HG03442 (cell line): Measurements from ENCODE around the gene MAL.
"Not testable (repeated sequence)": the region's sequence is repeated elsewhere in the genome, so short reads cannot be mapped to it uniquely, and the experiment has no call there.

Experiments
- ATAC-seq: cut with Tn5 transposase; IDR thresholded peaks from one replicate; pipeline ENCODE4 v1.9.1; 2021; ENCODE audit warnings: mild to moderate bottlenecking, moderate library complexity; ENCODE audit not compliant: unreplicated experiment

Gene MAL

DNA sequence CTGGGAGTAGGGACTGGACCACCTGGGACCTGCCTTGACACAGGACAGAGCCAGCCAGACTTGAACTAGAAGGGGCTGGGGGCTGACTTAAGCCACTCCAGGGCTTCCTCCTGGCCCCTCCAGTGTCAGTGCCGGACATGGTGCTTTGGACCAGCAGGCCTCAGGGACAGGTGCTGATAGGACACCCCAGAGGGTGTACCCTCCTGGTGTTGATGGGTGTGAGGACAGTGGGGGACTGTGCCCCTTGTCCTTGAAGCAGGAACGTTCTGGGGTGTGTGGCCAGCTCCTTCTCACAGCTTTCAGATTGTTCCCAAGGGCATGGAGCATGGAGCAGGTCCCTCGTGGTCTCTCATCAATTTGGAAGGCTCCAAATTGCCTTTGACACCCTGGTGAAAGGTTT is 6.8 kb downstream of the MAL start:
- no peak for ATAC-seq

DNA sequence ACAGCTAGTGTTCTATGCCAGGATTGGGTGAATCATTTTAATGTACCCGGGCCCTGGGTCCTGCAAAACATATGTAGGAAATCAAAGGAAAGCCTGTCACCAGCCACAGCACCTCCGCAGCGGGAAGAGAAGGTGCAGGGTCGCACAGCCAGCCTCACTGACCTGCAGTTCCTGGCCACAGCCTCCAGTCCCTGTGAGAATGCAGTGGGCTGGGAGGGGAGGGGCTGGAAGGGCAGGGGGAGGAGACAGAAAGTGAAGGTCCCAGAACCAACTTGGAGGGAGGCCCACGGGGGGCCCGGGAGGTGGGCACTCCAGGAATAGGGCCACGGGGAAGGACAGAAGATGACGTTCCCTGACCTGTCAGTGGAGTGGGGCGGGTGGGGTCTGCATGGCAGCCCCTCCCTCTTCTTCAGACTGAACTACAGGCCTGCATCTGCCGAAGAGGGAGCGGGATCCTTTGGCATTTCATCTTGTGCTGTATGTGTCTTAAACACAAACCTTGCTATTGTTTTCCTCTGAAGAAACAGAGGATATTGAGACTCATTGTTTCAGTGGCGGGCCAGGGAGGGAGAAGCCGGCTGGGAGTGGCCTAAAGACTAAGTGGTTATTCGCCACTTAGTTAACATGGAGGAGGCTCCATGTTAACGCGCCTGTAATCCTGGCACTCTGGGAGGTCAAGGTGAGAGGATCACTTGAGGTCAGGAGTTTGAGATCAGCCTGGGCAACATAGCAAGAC is 7.5 kb downstream of the MAL start:
- ATAC-seq: no peak

DNA sequence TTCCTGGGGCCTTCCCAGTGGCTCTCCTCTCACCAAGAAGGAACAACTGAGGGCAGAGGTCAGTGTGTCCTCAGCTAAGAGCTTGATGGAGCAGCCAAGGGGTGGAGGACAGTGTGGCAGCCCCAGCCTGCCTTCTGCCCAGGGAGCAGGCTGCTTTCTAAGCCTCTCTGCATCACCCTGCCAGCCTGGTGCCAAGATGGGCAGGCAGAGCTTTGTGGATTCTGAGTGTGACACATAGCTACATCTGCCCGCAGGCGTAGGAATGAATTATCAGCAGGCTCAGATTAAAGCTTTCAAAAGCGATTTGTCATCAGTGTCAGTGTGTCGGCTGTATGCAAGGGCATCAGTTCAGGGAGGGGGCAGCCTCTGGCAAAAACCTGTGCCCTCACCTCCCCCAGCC is 8.7 kb downstream of the MAL start:
- ATAC-seq: no peak

DNA sequence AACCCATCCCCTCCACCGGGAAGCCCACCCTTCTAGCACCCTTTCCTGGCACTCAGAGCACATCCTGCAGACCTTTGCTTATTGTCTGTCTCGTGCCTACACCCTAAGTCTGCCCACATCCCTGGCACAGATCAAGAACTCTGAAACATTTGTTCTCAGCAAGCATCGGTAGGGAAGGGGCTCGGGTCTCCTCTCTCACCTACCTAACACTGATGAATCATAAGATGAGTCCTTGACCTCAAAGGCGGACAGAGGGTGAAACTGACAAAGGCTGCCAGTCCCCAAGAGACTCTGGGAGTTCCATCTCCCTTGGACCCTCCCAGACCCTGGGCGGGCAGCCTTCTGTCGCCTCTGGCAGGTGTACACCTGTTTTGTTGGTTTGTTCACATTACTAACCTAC is 9.3 kb downstream of the MAL start:
- no peak for ATAC-seq

- no peak for ATAC-seq
Observed at GRCh38 chr2:95036596-95037383, 11.3 kb downstream of the MAL start.

- ATAC-seq: no peak
Observed at GRCh38 chr2:95037384-95037839, 11.9 kb downstream of the MAL start.

- ATAC-seq: not testable (repeated sequence)
Observed at GRCh38 chr2:95037841-95038585, 12.5 kb downstream of the MAL start.

- ATAC-seq: no peak
Observed at GRCh38 chr2:95038635-95039298, 13.3 kb downstream of the MAL start.

DNA sequence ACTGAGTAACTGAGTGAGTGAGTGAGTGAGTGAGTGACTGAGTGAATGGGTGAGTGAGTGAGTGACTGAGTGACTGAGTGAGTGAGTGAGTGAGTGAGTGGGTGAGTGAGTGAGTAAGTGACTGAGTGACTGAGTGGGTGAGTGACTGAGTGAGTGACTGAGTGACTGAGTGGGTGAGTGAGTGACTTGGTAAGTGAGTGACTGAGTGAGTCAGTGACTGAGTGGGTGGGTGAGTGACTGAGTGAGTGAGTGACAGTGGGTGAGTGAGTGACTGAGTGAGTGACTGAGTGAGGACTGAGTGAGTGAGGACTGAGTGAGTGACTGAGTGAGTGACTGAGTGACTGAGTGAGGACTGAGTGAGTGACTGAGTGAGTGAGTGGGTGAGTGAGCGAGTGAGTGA is 13.9 kb downstream of the MAL start:
- no peak for ATAC-seq

- ATAC-seq: no peak
Observed at GRCh38 chr2:95039978-95040377, 14.5 kb downstream of the MAL start.

DNA sequence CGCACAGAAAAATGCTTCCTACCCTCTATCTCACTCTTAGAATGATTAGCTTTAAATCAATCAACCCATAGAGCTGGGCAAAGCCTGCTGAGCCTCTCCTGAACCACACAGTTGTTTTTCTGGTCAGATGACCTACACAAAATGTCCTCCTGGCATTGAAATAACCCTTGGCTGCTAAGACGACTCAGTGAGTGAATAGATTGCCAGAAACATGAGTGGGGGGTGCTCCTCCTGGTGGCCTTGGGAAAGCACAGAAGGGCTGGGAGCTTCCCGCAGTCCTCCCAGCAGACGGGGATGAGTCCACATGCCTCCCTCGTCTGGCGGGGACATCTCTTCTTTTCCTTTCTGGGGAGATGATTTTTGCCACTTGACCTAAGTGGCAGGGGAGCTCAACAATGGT is 14.9 kb downstream of the MAL start:
- ATAC-seq: no peak

DNA sequence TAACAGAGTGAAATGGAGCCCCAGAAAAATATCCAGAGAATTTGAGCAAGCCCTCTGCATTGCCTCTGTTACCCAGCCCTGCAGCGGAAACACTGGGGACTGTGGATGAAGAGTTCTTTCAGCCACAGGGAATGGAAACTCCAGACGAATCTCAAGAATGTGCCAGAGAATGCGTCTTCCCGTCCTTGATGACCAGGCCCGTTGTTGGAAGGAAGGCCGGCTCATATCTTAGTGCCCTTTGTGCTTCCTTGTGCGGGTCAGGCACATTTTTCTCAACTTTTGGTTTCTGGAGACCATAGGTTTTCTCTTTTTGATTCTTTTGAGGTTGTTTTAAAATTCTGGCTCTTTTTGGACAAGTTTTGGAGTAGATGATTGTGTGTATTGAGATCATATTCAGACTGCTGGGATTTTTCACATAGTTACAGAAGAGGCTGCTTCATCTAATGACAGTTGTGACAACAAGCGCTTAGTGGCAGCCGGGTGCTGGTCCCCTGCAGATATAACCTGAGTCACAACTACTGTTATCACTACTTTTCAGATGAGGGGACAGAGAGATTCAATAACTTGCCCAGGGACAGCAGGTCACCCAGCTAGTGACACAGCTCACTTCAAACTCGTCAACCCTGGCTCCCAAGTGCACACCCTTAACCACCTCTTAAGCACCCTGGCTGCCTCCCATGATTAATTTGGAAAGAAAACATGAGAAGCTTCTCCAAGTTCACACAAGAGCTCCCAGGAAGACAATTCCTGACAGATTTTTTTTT is 15.7 kb downstream of the MAL start:
- ATAC-seq: peak; percentile 38

DNA sequence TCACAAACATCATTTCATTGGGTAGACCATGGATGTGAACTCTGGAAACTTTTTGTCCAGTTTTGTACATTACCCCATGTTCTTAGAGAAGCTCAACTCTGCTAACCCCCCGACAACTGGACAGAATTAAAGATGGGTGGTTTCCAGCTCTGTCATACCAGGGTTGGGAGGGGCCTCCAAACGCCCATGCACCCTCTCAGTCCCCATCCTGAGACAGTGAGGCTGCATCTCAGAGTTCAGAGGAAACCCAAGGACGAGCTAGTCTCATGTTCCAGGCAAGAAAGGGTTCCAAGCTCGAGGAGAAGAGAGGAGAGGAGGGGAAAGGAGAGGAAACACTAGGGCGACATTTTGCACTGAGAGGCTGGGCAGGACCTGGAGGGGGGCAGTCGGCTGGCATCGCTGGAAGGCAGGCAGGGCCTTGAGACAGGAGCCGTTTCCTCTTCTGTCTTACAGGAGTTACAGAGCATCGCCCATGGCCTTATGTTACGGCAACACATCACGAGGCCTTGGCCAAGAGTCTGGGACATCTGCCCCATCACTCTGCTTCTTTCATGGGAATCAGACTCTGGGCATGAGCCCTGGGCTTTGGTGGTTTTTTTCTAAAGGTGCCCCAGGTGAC is 16.4 kb downstream of the MAL start:
- peak; percentile 30 for ATAC-seq

DNA sequence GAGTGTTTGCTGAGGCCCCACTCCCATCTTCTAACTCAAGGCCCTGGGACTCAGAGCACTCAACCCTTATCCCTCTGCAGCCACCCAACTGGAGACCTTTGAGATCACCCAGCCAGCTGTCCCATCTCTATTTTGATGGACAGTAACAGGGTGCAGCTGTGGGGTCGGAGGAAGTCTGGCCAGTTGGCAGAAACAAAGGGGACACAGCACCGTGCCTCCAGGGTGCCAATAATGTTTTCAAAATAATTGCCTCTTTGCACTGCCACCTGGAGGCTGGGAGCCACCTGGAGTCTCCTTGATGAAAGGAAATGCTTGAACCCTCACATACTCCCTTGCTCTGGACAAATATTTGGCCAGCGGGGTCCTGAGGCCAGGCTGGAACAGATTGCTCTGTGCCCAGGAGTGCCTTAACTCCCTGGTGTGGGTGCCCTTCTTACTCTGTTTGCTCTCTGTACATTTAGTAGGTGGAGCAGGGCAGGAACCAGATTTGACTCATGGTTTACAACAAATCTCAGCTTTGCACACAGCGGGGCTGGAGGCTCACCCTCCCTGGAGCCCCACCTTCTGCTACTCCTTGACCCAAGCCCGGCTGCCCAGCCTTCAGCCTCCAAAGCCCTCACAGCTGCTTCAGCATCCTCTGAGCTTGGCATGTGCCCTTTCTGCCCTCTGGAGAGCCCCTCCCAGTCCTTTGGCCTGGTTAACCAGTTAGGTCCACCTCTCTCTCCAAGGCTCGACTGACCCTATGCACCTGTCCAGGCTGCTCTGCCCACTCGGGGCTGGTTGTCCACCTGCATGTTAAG is 17.2 kb downstream of the MAL start:
- ATAC-seq: peak; percentile 18

GRCh38 chr2:95043300-95044093 is 18.0 kb downstream of the MAL start:
- ATAC-seq: peak; percentile 62

DNA sequence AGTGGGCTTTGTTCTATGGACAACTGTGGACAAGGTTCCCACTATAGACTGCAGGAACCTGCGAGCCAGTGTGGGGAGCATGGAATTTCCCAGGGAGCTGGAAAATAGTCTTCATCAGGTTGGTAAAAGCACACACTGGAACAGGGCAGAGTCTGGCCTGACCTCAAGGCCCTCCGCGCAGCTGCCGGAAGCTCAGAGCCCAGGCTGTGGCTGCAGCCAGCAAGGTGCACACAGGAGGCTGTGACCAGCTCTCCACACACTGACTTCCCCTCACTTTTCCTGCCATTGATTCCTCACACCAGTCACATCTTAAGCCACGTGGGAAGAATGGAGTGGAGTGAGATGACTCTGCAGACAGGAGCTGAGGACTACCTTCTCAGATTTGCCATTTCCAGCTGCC is 19.1 kb downstream of the MAL start:
- ATAC-seq: no peak

DNA sequence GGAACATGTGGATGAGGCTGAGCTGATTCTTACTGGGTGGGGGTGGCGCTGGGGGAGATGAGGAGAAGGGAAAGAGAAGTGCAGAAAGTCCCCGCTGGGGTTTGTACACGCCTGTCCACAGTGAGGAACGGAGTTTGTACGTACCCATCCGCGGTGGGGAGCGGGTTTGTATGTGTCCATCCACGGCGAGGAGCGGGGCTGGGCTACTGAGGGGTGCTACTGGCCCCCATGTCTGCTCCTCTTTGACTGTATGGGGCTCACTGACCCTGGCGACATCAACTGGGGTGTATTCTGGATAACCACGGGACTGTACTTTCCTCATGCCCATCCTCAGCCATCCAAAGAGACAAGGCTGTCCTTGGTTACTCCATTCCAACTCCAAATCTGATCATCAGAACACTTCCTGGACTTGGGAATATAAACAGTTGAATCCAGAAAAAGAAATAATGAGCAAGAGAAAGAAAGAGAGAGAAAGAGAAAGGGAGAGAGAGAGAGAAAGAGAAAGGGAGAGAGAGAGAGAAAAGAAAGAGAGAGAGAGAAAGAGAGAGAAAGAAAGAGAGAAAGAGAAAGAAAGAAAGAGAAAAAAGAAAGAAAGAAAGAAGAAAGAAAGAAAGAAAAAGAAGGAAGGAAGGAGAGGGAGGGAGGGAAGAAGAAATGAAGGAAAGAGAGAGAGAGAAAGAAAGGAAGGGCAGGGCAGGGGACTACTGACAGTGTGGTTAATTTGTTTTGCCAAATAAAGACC is 21.0 kb downstream of the MAL start:
- no peak for ATAC-seq
